ENCODE data around the gene ROR1.

DNA sequence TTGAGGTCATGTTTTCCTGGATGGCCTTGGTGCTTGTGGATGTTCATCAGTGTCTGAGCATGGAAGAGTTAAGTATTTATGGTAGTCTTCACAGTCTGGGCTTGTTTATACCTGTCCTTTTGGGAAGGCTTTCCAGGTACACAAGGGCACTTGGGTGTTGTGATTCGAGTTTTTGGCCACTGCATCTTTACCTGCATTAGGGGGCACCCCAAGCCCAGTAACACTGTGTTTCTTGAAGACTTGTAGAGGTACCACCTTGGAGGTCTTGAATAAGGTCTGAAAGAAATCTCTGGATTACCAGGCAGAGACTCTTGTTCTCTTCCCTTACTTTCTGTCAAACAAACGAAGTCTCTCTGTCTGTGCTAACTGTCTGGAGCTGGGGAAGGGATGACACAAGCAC lies 34.4 kb upstream of the ROR1 start:
- TF ChIP-seq POLR2A (IDR thresholded peaks at IDR 0.05) = no peak
- TF ChIP-seq, protein P1, sequence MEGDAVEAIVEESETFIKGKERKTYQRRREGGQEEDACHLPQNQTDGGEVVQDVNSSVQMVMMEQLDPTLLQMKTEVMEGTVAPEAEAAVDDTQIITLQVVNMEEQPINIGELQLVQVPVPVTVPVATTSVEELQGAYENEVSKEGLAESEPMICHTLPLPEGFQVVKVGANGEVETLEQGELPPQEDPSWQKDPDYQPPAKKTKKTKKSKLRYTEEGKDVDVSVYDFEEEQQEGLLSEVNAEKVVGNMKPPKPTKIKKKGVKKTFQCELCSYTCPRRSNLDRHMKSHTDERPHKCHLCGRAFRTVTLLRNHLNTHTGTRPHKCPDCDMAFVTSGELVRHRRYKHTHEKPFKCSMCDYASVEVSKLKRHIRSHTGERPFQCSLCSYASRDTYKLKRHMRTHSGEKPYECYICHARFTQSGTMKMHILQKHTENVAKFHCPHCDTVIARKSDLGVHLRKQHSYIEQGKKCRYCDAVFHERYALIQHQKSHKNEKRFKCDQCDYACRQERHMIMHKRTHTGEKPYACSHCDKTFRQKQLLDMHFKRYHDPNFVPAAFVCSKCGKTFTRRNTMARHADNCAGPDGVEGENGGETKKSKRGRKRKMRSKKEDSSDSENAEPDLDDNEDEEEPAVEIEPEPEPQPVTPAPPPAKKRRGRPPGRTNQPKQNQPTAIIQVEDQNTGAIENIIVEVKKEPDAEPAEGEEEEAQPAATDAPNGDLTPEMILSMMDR (IDR thresholded peaks at IDR 0.05) = no peak

All from testis (tissue), 2 donors.